ENCODE measurements around the gene ARGLU1.

GRCh38 chr13:106570299-106570852 lies 2.4 kb upstream of the ARGLU1 start:
- TF ChIP-seq, protein P1, sequence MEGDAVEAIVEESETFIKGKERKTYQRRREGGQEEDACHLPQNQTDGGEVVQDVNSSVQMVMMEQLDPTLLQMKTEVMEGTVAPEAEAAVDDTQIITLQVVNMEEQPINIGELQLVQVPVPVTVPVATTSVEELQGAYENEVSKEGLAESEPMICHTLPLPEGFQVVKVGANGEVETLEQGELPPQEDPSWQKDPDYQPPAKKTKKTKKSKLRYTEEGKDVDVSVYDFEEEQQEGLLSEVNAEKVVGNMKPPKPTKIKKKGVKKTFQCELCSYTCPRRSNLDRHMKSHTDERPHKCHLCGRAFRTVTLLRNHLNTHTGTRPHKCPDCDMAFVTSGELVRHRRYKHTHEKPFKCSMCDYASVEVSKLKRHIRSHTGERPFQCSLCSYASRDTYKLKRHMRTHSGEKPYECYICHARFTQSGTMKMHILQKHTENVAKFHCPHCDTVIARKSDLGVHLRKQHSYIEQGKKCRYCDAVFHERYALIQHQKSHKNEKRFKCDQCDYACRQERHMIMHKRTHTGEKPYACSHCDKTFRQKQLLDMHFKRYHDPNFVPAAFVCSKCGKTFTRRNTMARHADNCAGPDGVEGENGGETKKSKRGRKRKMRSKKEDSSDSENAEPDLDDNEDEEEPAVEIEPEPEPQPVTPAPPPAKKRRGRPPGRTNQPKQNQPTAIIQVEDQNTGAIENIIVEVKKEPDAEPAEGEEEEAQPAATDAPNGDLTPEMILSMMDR (IDR thresholded peaks at IDR 0.05; ENCODE audit: low read depth, low read length, poor library complexity, severe bottlenecking) = no peak
- no peak for TF ChIP-seq EZH2phosphoT487 (IDR thresholded peaks at IDR 0.05; ENCODE audit: borderline replicate concordance, low read length)

All from DOHH2 (cell line).